NCI-H748 (cell line): ENCODE data around the gene C17orf114.
A peak's percentile ranks its signal among the peaks of the same experiment; 100 is the strongest.

Source experiments
- DNase-seq: peaks from one replicate; lab custom pipeline; 2025; ENCODE audit not compliant: unreplicated experiment; lab: John Stamatoyannopoulos, UW

C17orf114 gene

DNA sequence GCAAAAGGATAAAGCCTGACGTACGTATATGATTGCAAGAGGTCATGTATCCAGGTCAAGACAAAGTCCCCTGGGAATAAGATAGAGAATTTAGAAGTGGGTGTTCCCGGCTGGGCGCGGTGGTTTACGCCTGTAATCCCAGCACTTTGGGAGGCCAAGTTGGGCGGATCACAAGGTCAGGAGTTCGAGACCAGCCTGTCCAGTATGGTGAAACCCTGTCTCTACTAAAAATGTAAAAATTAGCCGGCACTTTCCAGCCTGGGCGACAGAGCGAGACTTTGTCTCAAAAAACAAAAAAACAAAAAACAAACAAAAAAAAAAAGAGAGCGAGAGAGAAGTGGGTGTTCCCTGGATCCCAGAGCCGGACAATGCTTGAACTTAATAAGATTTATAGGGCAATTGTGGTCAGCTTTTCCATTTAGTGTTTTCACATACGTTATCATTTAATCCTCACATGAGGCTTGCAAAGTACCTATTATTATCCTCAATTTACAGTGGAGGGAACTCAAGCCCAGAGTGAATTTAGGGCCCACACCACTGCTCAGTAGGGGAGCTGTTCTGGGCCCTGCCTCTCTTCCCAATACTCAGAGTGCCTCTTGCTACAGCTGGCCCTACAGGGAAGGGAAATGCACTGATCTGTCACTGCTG, 13.8 kb downstream of the C17orf114 start:
- DNase-seq, result no peak

DNA sequence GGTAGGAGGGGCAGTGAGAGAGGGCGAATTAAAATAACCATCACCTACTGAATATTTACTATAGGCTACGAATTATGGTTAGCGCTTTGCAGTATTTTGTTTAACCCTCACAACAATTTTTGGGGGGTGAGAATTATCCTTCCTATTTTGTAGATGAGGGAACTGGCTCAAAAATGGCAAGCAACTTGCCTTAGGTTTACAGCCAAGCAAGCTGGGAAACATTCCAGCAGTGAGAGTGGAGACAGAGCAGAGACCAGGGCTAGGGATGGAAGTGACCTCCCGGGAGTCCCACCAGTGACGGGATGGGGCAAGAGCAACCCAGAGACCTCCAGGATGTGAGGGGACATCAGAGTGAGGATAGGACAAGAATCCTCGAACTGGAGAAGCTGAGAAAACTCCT, 15.6 kb downstream of the C17orf114 start:
- no peak for DNase-seq

DNA sequence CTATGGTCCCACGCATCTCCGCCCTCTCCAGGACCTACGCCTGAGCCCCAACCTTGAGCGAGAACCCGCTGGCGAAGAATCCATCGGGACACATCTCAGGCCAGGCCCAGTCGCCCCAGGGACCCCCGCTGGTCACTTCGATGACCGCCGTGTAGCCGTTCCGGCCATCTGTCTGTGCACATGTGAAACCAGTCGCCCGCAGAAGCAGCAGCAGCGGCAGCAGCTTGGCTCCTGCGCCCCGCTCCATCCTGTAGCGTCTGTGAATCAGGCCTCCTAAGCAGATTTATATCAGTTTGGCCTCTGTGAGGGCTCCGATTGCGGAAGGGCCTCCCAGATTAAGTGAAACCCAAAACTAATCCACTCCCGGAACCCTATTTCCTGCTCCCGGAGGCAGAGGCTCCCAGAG, 16.0 kb downstream of the C17orf114 start, which contains the start of gene VMO1:
Gene VMO1, minus strand, starts transcription at position 259 of the 406 bp plus-strand sequence. Its CDS starts 12 bp downstream, at position 247.
- no peak for DNase-seq

DNA sequence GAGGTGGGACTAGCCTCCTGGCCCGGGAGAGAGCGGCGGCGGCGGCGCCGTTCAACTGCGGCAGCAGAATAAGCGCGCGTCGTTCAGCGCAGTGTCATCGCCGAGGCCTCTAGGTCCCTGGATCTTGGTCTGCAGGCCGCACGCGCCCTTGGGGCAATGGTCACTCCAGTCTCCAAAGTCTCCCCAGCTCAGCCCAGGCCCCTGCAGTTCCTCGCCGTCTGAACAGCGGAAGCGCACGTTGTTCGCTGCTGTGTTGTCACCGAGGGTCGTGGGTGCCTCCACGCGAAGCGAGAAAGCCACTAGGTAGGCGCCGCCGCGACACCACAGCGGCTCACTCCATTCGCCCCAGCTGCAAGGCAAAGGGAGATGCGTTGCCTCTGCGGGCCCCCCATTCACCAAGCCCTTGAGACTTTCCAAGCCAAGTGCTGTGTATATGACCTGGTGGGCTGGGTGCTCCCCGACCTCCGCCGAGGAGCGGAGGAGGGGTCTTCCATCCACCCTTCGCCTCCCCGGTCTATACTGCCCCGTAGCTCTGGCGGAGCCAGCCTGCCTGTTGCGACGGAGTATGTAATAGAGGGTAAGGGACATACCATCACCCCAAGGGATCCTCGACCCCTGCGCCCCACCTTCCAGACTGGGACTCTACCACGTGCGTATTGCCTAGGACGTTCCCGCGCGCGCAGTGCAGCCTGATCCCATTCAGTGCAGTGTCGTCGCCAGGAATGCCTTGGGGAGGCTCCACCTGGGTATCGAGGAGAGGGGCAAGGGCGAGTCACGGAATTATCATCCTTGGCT, 16.6 kb downstream of the C17orf114 start:
- DNase-seq, result no peak

DNA sequence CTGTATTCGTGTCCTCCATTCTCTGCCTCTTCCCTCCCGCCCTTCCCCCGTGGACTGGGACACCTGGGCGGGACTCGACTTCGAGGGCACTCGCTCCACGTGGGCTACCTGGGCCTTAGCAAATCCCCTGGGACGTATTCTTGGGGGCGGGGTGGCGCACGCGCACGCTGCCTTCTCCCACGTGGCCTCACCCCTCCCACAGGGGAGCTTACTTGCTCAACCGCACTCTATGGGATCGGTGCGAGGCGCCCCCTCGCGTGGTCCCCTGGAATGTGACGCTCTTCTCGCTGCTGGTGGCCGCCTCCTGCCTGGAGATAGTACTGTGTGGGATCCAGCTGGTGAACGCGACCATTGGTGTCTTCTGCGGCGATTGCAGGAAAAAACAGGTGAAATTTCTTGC, 19.5 kb downstream of the C17orf114 start:
- DNase-seq, result no peak

DNA sequence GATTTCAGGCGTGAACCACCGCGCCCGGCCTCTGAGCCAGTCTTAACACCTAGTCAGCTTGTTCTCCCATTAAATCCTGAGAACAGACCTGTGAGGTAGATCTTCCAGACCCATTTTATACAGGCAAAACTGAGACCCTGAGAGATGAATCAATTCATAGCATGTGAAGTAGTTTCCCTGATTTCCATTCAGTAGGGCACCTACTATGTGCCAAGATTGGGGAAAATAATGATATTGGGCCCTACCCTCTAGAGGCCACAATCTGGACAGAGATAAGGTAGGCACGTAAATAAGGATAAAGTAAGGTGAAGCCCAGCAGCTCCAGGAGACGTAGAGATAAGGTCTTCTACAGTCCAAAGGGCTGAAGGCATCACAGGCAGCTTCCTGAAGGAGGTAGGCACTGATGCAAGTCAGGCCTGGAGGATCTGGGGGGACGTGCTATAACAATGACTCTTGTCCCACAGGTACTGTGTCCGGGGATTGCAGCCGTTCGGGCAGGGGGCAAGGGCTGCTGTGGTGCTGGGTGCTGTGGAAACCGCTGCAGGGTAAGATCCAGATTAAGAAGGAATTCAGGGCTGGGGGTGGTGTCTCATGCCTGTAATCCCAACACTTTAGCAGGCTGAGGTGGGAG, 21.7 kb downstream of the C17orf114 start:
- DNase-seq, result no peak

DNA sequence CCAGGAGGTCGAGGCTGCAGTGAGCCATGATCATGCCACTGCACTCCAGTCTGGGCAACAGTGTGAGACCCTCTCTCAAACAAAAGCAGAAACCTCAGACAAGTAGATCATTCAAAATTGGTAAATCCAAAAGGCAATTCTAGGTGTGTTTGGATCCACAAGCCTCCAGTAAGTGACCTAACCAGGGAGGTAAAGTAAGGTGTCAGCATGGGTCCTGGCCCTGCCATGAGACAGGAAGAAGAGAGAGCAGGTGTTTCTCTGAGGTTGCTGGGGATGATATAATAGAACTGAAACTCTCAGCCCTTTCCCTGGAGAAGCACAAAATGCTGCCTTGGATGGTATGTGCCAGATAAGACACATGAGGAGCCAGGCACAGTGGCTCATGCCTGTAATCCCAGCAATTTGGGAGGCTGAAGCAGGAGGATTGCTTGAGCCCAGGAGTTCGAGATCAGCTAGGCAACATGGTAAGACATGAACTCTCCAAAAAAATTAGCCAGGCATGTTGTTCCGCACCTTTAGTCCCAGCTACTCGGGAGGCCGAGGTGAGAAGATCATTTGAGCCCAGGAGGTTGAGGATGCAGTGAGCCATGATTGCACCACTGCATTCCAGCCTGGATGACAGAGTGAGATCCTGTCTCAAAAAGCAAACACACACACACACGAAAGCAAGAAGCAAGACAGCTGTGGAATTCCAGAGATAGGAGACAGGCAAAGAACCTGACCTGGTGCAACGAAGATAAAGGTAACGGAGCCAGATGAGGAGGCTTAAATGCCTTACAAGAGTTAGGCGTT, 24.0 kb downstream of the C17orf114 start:
- no peak for DNase-seq

DNA sequence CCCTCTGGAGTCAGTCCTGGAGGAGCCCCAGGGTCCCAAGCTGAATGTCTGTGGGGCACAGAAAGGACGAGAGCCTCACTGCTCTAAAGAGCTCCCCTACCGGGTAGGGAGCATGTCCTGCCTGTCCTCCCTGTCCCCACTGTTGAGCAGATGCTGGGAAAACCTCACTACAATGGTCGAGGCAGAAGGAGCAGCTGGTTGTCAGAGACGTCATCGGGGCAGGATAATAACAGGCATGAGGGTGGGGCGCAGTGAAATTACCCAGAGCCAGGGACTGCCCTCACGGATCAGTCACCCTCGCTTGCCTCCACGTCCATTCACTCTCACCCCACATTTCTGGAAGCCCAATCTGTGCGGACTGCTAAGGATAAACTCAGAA, 29.9 kb downstream of the C17orf114 start:
- peak; percentile 66 for DNase-seq

DNA sequence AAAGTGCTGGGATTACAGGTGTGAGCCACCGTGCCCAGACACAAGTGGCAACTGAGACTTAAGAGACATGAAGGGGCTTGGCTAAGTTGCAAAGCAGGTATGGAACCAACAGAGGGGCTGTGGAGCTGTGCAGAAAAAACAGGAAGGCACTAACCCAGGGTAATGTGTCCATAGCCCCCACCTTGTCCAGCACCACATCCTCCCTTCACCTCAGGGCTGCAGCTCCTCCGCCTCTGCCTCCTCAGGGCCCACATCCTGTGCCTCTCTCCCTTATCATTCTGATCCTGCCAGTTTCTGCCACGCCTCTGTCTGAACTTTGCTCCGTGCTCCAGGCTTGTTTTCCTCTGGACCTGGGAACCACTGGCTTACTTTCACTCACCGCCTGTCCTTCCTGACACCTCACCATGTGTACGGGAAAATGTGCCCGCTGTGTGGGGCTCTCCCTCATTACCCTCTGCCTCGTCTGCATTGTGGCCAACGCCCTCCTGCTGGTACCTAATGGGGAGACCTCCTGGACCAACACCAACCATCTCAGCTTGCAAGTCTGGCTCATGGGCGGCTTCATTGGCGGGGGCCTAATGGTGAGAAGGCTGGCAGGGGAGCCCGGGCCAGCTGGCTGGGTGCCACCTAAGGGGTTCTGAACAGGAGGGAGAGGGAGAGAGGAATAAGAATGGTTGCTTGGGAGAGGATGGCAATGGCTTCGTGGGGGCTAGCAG, 30.5 kb downstream of the C17orf114 start, which contains the start of gene TM4SF5:
Gene TM4SF5, plus strand, starts transcription at position 368 of the 716 bp plus-strand sequence. Its CDS starts 37 bp downstream, at position 405.
- DNase-seq, result peak; percentile 34

DNA sequence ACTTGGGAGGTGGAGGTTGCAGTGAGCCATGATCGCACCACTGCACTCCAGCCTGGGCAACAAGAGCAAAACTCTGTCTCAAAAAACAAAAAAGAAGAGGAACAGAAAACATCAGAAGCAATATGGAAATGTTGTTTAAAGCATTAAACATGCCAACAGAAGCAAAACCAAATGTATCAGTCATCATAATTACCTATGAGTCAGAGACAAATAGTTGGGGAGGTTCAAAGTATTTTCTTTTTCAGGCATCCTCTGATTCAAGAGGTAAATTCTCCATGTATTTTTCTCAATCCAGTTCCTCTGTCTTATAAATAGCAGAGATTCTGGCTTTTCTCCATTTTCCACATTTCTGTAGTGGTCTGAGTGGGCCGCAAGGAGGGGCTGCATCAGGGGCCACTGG, 32.5 kb downstream of the C17orf114 start:
- DNase-seq, result no peak

DNA sequence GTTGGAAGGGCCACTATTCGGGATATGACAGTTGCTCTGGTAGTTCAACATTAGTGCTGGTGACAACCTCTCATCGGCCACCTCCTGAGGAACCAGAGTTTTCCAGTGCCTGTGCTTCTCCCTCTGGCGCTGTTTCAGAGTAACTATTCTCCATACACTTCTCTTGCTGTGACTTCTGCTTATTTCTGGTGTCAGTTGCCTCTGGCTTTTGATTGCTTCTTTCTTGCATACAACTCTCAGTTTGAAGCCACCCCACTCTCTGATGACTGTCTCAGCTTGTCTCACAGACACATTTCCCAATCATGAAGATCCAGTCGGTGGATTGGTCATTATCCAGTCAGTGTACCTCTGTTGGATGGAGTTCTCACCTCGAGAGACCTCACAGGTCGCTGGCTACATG, 33.8 kb downstream of the C17orf114 start:
- no peak for DNase-seq

DNA sequence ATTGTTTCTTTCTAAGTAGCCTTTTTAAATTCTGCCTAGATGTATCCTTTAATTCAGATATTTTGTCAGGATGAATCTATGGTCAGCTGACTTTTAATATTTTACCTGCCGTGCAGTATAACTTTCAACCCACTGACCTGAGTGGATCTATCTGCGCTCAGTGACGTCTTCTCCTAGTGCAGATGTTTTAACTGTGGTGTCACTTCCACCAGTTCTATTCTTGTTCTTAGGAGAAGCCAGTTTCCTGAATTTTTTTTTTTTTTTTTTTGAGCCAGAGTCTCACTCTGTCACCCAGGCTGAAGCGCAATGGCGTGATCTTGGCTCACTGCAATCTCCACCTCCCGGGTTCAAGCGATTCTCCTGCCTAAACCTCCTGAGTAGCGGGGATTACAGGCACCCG, 35.4 kb downstream of the C17orf114 start:
- no peak for DNase-seq

DNA sequence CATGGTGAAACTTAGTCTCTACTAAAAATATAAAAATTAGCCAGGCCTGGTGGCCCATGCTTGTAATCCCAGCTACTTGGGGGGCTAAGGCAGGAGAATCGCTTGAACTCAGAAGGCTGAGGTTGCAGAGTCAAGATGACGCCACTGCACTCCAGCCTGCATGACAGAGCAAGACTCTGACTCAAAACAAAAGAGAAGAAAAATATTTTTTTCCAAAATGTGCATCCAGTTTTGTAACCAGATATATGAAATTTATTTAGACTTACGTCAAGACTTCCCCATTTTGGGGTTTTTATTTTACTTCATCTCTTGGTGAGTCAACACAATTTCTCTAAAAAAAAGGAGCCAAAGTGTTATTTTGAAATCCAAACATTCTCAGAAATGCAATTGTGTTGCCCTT, 35.9 kb downstream of the C17orf114 start:
- no peak for DNase-seq

DNA sequence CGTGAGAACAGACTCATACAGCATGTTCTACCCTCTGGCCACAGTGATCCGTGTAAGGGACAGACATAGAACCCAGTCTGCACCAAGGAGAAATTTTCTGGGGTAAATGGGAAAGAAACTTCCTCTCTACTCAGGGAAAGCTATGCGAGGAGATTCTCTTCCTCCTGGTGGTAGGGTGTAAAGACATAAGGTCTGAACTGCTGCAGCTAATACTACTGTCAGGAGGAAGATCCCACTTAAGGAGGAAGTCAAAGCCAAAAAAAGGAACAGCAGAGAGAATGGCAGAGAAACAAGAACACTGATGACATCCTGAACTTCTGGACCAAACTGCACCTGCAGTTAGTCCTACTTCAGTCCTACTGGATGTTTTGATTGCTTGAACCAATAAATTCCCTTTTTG, 37.5 kb downstream of the C17orf114 start:
- DNase-seq, result no peak

DNA sequence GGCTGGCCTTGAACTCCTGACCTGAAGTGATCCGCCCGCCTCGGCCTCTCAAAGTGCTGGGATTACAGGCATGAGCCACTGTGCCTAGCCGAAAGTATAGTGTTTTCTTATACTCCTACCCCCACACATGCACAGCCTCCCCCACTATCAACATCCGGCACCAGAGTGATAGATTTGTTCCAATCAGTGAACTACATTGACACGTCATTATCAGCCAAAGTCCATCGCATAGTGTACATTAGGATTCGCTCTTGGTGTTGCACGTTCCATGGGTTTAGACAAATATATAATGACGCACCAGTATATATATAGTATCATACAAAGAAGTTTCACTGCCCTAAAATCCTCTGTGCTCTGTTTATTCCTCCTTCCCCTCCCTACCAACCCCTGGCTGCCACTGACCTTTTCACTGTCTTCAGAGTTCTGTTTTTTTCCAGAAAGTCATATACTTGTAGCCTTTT, 42.3 kb downstream of the C17orf114 start:
- DNase-seq, result no peak

DNA sequence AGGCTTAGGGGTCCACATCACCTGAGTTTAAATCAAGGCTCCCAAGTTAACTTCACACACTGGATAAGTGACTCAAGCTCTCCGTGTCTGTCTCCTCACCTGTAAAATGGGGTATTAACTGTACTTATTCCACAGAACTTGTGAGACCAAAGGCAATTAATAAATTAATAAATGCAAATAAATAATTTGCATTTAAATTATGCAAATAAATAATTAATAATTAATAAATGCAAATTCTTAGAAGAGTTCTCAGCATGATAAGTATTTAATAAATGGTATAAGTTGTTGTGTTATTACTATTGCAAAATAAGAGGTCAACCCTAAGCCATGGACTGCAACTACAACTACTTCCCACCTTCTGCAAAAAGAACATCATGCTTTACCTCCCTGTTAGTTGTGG, 48.7 kb downstream of the C17orf114 start:
- DNase-seq, result no peak

DNA sequence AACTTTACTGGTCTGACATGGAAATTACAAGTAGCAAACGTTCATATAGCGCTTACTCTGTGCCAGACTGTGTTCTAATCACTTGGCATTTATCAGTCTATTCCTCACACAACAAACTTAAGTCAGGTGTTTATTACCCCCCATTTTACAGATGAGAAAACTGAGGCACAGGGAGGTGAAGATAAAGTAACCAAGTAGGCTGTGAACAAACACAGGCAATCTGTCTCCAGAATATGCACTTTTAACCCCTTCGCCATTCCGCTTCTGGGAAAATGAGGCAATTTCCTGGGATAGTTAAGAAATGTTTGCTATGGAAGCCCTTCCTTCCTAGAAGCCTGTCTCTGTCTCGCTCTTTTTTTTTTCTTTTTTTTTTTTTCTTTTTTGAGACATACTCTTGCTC, 50.2 kb downstream of the C17orf114 start:
- DNase-seq, result no peak
